ENCODE measurements around the gene NDUFV3.

DNA sequence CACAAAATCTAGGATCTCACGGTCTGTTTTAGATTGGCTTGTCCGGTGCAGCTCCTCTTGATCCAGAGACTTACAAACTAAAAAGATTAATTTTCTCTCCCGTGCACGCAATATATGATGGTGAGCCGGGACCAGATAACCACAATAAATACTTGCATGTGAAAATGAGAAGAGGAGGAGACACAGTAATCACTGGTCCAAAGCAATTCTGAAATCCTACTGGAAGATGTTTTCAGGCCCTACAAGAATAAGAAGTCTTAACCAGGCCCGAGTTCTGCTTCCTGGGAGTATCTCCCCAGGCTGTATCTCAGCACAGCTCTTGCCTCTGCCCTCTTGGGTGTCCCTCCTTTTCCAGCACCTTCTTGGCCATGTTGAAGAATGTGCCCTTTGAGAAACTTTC is 12.8 kb upstream of the NDUFV3 start:
- TF ChIP-seq, protein P1, sequence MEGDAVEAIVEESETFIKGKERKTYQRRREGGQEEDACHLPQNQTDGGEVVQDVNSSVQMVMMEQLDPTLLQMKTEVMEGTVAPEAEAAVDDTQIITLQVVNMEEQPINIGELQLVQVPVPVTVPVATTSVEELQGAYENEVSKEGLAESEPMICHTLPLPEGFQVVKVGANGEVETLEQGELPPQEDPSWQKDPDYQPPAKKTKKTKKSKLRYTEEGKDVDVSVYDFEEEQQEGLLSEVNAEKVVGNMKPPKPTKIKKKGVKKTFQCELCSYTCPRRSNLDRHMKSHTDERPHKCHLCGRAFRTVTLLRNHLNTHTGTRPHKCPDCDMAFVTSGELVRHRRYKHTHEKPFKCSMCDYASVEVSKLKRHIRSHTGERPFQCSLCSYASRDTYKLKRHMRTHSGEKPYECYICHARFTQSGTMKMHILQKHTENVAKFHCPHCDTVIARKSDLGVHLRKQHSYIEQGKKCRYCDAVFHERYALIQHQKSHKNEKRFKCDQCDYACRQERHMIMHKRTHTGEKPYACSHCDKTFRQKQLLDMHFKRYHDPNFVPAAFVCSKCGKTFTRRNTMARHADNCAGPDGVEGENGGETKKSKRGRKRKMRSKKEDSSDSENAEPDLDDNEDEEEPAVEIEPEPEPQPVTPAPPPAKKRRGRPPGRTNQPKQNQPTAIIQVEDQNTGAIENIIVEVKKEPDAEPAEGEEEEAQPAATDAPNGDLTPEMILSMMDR (IDR thresholded peaks at IDR 0.05; ENCODE audit: low read depth, low read length): no peak
- TF ChIP-seq POLR2A (IDR thresholded peaks at IDR 0.05; ENCODE audit: extremely low read depth, insufficient read length): no peak
